Measurements from ENCODE around the gene PTPN14.

- no peak for TF ChIP-seq POLR2A (IDR thresholded peaks at IDR 0.05)
- TF ChIP-seq CTCF (IDR thresholded peaks at IDR 0.05): no peak
- no peak for TF ChIP-seq POLR2AphosphoS5 (IDR thresholded peaks at IDR 0.05)
These were observed 103.9 kb downstream of the PTPN14 start for GRCh38 chr1:214447557-214447871.

All from transverse colon (tissue), 4 donors.